Esophagus muscularis mucosa (tissue), 4 donors: ENCODE measurements around the gene PARVB.

Experiments
- CTCF ChIP-seq, 3 experiments: fragments of 200-600 bp in 2 of 3; fragments of 450-650 bp in 1 of 3; sonication (generic) in 2 of 3; IDR thresholded peaks; one replicate each; pipeline ENCODE4 v1.5.1; 2017 to 2019; ENCODE audit warnings: antibody characterized with exemption in 3 of 3, mild to moderate bottlenecking in 2 of 3, moderate library complexity in 1 of 3
- EP300 ChIP-seq: sonication (generic); formaldehyde crosslinking; IDR thresholded peaks from one replicate; pipeline ENCODE4 v1.6.1; 2017; ENCODE audit warnings: antibody characterized with exemption
- POLR2AphosphoS5 ChIP-seq, 2 donors: sonication (generic); formaldehyde crosslinking; IDR thresholded peaks; one replicate each; pipeline ENCODE4 v1.6.1; 2017; ENCODE audit warnings: antibody characterized with exemption in 2 of 2

GRCh38 chr22:44070029-44070428, 45.9 kb downstream of the PARVB start:
- TF ChIP-seq POLR2AphosphoS5 (IDR thresholded peaks at IDR 0.05) (no peak), EP300 (no peak), CTCF (IDR thresholded peaks at IDR 0.05) (no peak)
